ENCODE data around the gene ACTR3C.
"Not testable (repeated sequence)": the region's sequence is repeated elsewhere in the genome, so short reads cannot be mapped to it uniquely, and the experiment has no call there.

ACTR3C gene

GRCh38 chr7:150204577-150204976, 118.8 kb downstream of the ACTR3C start:
- H4K5ac ChIP-seq (ENCODE audit: low read length); H2BK15ac ChIP-seq (replicated peaks; ENCODE audit: low read depth); H3K4me2 ChIP-seq (ENCODE audit: low read length); H3K4ac ChIP-seq (ENCODE audit: low read depth, low read length); H3K27me3 ChIP-seq (ENCODE audit: insufficient read depth, low read length, poor library complexity); H3K79me2 ChIP-seq (ENCODE audit: control insufficient read depth, insufficient read depth, low read length); H3K56ac ChIP-seq (ENCODE audit: low read length); H3K18ac ChIP-seq (ENCODE audit: low read length); H3K79me1 ChIP-seq (ENCODE audit: low read length); H3K9ac ChIP-seq (ENCODE audit: low read length); H4K8ac ChIP-seq (ENCODE audit: low read depth, low read length); H2BK120ac ChIP-seq (ENCODE audit: low read depth, low read length); DNase-seq; H3K36me3 ChIP-seq (ENCODE audit: control insufficient read depth, insufficient read depth, low read length); H2BK5ac ChIP-seq (ENCODE audit: low read length); H3K27ac ChIP-seq (ENCODE audit: low read depth, low read length); H3K23ac ChIP-seq (ENCODE audit: low read length); H3K4me1 ChIP-seq (ENCODE audit: control insufficient read depth, low read depth, low read length); H3K4me3 ChIP-seq (ENCODE audit: low read length); H2AK5ac ChIP-seq (ENCODE audit: low read length): not testable (repeated sequence)
- no CpG with 5 or more reads among the region's 7 CpGs for whole genome bisulfite sequencing (ENCODE audit: extremely low coverage, insufficient coverage, low lambda C conversion rate)

GRCh38 chr7:150202894-150203293, 120.5 kb downstream of the ACTR3C start:
- not testable (repeated sequence) for H3K79me2 ChIP-seq (ENCODE audit: control insufficient read depth, insufficient read depth, low read length); DNase-seq; H4K5ac ChIP-seq (ENCODE audit: low read length); H3K27ac ChIP-seq (ENCODE audit: low read depth, low read length); H2BK15ac ChIP-seq (replicated peaks; ENCODE audit: low read depth); H4K8ac ChIP-seq (ENCODE audit: low read depth, low read length); H3K4me3 ChIP-seq (ENCODE audit: low read length); H3K56ac ChIP-seq (ENCODE audit: low read length); H3K4ac ChIP-seq (ENCODE audit: low read depth, low read length); H2AK5ac ChIP-seq (ENCODE audit: low read length); H3K27me3 ChIP-seq (ENCODE audit: insufficient read depth, low read length, poor library complexity); H3K36me3 ChIP-seq (ENCODE audit: control insufficient read depth, insufficient read depth, low read length); H2BK120ac ChIP-seq (ENCODE audit: low read depth, low read length); H3K4me2 ChIP-seq (ENCODE audit: low read length); H3K23ac ChIP-seq (ENCODE audit: low read length); H2BK5ac ChIP-seq (ENCODE audit: low read length); H3K18ac ChIP-seq (ENCODE audit: low read length); H3K9ac ChIP-seq (ENCODE audit: low read length); H3K4me1 ChIP-seq (ENCODE audit: control insufficient read depth, low read depth, low read length); H3K79me1 ChIP-seq (ENCODE audit: low read length)
- WGBS (ENCODE audit: extremely low coverage, insufficient coverage, low lambda C conversion rate): no CpG with 5 or more reads among the region's 4 CpGs

All from mesendoderm (in vitro differentiated cells).